Ovary (tissue), 3 donors: ENCODE results near the gene CACNA2D1.

ENCODE experiments used
- CTCF ChIP-seq, 3 donors: fragments of 450-650 bp in 2 of 3; fragments of 200-600 bp in 1 of 3; IDR thresholded peaks; one replicate each; pipeline versions ENCODE4 v1.5.1 to v1.8.0; 2016 to 2022; ENCODE audit warnings: antibody characterized with exemption in 3 of 3, mild to moderate bottlenecking in 1 of 3
- EP300 ChIP-seq: sonication (generic); formaldehyde crosslinking; IDR thresholded peaks from one replicate; pipeline ENCODE4 v1.6.1; 2017; ENCODE audit warnings: antibody characterized with exemption
- POLR2A ChIP-seq: fragments of 450-650 bp; IDR thresholded peaks from one replicate; pipeline ENCODE4 v1.6.1; 2017; ENCODE audit warnings: antibody characterized with exemption, mild to moderate bottlenecking, moderate library complexity
- donor health status: DM: no; HTN: no; CAD: no.

- TF ChIP-seq POLR2A, result no peak
- no peak for TF ChIP-seq CTCF (IDR thresholded peaks at IDR 0.05)
- TF ChIP-seq EP300, result no peak
These were observed 158.5 kb downstream of the CACNA2D1 start for GRCh38 chr7:82284936-82285519.
